Coronary artery (tissue), 2 donors: ENCODE results near the gene LEO1.
A peak's percentile ranks its signal among the peaks of the same experiment; 100 is the strongest.

ENCODE experiments used
- DNase-seq: peaks from one replicate; pipeline ENCODE4 v3.0.0-alpha.2; 2017; ENCODE audit warnings: low spot score
- H3K27ac ChIP-seq, 2 donors: fragments of 200-600 bp; sonication (generic); one replicate each; pipeline ENCODE4 v1.5.1; 2016 to 2019
- H3K4me3 ChIP-seq: fragments of 200-600 bp; sonication (generic); 2 replicates; pipeline ENCODE4 v1.5.1; 2016; ENCODE audit warnings: mild to moderate bottlenecking, moderate library complexity
- CTCF ChIP-seq: fragments of 200-600 bp; sonication (generic); IDR thresholded peaks from one replicate; pipeline ENCODE4 v1.5.1; 2019; ENCODE audit warnings: antibody characterized with exemption

The LEO1 gene

DNA sequence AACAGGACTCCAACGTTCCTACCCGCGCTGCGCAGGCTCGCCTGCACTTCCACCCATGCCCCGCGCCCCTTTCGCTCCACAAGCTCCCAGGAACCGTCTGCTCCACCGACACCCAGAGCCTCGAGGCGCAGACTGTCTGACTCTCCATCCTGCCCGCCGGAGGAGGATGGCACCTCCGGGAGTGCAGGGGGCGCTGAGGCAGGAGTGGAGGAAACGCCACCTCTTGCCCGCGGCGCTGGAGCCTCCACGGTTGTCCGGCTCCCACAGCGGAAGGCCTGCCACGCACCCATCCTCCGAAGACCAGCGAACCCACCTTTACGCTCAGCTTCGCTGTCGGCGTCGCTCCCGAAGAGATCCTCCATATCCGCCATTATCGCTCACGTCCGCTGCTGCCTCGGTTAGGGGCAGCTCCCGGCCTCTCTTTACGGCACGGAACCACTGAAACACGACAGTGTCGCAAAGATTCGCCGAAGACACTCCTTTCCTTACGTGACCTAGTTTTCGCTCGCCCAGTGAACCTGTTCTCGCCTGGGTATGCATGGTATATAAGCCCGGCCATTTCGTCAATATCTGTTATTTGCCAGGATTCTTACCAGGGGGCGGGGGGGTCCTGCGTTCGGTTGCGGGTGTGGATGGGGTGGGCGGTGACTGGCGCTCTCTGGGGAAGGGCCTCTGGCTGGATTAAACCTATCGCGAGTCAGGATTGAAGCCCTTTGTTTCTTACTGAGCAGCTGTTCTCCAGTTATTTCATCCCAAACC, at the start of gene LEO1:
Gene LEO1 (minus strand): TSS at position 404 of the 759 bp plus-strand sequence. CDS start 33 bp downstream, at position 371.
- peak; percentile 16 for TF ChIP-seq CTCF
- peak within 1 kb of the TSS; percentile 79 to 95 for H3K27ac ChIP-seq
- DNase-seq, result peak; percentile 89
- peak within 1 kb of the TSS; percentile 91 for H3K4me3 ChIP-seq

DNA sequence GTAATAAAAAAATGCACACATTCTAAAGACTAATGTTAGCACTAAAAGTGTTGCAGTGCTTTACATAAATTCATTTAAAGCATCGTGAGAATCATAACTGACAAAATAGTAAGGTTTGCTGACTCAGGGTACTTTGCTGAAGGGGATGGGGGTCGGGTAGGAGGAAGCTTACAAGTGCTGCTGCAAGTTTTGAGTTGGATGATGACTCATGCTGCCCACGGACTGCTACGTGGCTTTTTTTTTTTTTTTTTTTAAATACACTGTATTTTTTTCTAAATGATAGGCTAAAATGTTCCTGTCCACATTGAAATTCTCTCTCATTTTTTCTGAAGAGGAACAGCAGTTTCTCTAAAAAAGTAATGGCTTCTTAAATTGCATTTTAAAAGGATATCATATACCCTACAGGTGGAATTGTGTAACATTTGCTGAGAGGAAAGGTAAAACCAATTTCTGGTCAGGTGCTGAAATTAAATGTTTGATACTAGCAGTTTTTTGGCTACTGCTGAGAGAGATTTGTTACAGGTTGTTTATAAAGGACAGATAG, 49.6 kb upstream of the LEO1 start:
- Histone ChIP-seq H3K4me3 (peak overlapping the region; percentile 85), H3K27ac (peak overlapping the region; percentile 97 to 99)
- no peak for TF ChIP-seq CTCF
- DNase-seq, result no peak

DNA sequence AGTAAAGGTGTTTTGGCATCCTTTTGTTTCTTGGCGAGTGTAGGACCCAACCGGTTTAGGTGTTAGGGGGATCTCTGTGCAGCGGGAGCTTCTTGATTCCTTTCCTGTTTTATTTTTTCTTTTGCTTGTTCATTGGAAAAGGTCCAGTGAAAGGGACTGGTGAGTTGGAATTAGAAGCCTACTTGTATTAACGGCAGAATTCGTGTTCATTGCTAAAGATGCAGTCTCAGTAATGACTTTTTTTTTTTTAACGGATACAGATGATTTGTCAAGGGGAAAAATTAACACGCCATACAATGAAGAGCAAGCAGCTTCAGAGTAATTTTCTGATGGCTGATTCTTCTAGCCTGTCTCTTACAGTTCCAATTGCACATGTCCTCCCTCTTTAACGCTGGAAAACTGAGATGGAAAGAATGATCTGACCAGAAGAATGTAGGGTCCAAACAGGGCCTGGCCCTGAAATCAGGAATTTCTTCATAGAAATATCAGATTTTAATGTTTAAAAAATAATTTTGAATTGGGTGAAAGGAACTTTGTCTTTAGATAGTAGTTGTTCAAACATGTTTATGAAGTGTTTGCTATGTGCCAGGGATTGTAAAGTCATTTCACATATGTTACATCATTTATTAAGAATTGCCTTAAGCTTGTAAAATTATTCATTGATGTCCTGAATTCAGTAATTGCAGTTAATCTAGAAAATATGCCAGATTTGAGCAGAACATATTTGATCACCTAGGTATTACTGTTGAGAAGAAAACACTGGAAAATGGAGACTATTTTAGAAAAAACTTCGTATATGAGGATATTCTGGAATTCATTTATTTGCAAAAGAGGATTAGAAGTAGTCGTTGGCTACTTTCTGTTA, 48.9 kb upstream of the LEO1 start:
- no peak for TF ChIP-seq CTCF
- DNase-seq, result no peak
- peak overlapping the region; percentile 97 to 99 for H3K27ac ChIP-seq
- H3K4me3 ChIP-seq, result peak overlapping the region; percentile 85

DNA sequence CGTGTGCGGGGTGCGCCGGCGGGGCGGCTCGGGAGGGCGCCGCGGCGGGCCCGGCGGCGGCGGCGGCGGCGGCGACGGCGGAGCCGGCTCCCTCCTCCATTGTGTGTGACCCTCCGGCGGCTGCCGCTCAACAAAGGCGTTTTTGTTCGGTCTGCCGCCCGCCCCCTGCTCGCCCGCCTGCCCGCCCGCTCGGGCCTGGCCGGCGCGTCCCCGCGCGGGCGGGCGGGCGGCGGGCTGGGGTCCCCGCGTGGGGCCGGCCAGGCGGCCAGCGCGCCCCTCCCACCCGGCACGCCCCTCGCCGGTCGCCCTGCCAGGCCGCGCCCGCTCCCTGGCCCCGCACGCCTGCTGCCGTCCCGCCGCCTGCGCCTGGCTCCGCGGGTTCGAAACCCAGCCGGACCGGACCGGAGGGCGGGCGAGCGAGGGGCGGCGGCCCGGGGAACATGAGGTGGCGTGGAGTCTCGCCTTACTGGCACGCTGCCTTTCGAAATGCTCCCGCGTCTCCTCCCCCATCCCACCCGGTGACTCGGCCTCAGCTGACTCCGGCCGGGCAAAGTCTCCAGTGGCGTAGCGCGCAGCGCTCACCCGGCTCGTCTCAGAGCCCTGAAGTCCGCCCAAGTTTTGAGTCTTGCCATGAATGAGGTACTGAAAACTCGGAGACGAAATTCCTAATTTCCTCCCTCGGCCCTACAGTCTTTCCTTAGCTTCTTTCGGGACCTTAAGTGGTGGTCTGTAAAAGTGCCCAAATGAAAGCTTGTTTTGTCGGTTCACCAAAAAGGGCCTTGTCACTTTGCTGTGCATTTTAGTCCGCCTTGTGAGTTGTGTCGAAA, 48.0 kb upstream of the LEO1 start:
- TF ChIP-seq CTCF, result no peak

GRCh38 chr15:52018693-52019393, 47.3 kb upstream of the LEO1 start, which contains the start of gene MAPK6:
TSS of gene MAPK6 (plus strand) at chr15:52019219. CDS start at chr15:52046461, 27,242 bp downstream.
- peak within 1 kb of the TSS; percentile 85 for H3K4me3 ChIP-seq
- peak within 1 kb of the TSS; percentile 97 to 99 for H3K27ac ChIP-seq
- DNase-seq, result peak; percentile 93
- TF ChIP-seq CTCF, result no peak

More for the DNA sequence above, 48.0 kb upstream of the LEO1 start:
- peak; percentile 93 for DNase-seq
- Histone ChIP-seq H3K27ac (peak overlapping the region; percentile 97 to 99), H3K4me3 (peak overlapping the region; percentile 85)

GRCh38 chr15:52018244-52018643, 46.7 kb upstream of the LEO1 start:
- H3K27ac ChIP-seq, result peak overlapping the region; percentile 97 to 99
- peak overlapping the region; percentile 85 for H3K4me3 ChIP-seq
- TF ChIP-seq CTCF, result no peak
- DNase-seq, result no peak
